HepG2 (cell line): Measurements from ENCODE around the gene PROC. TPM values are rescaled to one million over a fixed set of nuclear protein-coding genes. Genes with fewer than 3 reads are reported as not detected.
A peak's percentile ranks its signal among the peaks of the same experiment; 100 is the strongest.

Source experiments
- ARID4A ChIP-seq: sonication (generic); formaldehyde crosslinking; IDR thresholded peaks from 2 replicates; pipeline ENCODE4 v1.5.0; 2020; ENCODE audit warnings: mild to moderate bottlenecking, missing genetic modification reagents, borderline replicate concordance
- GZF1 ChIP-seq: sonication (generic); formaldehyde crosslinking; IDR thresholded peaks from 2 replicates; pipeline ENCODE4 v1.5.1; 2020; ENCODE audit warnings: mild to moderate bottlenecking, missing genetic modification reagents
- MLX ChIP-seq: IDR thresholded peaks from 2 replicates; pipeline ENCODE4 v1.6.1; 2016
- MZF1 ChIP-seq: sonication (generic); formaldehyde crosslinking; IDR thresholded peaks from 2 replicates; pipeline ENCODE4 v1.8.1; 2023; ENCODE audit warnings: mild to moderate bottlenecking, missing genetic modification reagents, borderline replicate concordance
- SNRNP70 ChIP-seq: fragments of 200-400 bp; formaldehyde crosslinking; IDR thresholded peaks from 2 replicates; pipeline ENCODE4 v1.6.1; 2017; ENCODE audit warnings: mild to moderate bottlenecking, low read depth, low read length, moderate library complexity
- TBX3 ChIP-seq: fragments of 450-650 bp; IDR thresholded peaks from 2 replicates; pipeline ENCODE4 v1.6.1; 2017; ENCODE audit warnings: antibody characterized with exemption, mild to moderate bottlenecking, inconsistent platforms, borderline replicate concordance
- ZBTB10 ChIP-seq: sonication (generic); formaldehyde crosslinking; IDR thresholded peaks from 2 replicates; pipeline ENCODE4 v1.4.0; 2020; ENCODE audit warnings: missing genetic modification reagents, borderline replicate concordance
- ZNF225 ChIP-seq: sonication (generic); formaldehyde crosslinking; IDR thresholded peaks from 2 replicates; pipeline ENCODE4 v1.4.0; 2020; ENCODE audit warnings: mild to moderate bottlenecking, missing genetic modification reagents
- ZNF281 ChIP-seq: sonication (generic); formaldehyde crosslinking; IDR thresholded peaks from 2 replicates; pipeline ENCODE4 v1.4.0; 2020; ENCODE audit warnings: missing genetic modification reagents, borderline replicate concordance
- ZNF746 ChIP-seq: sonication (generic); formaldehyde crosslinking; IDR thresholded peaks from 2 replicates; pipeline ENCODE4 v1.8.0; 2022; ENCODE audit warnings: mild to moderate bottlenecking, missing genetic modification reagents
- ZNF816 ChIP-seq: sonication (generic); formaldehyde crosslinking; IDR thresholded peaks from 2 replicates; pipeline ENCODE4 v1.8.0; 2022; ENCODE audit warnings: missing genetic modification reagents, mild to moderate bottlenecking, borderline replicate concordance
- ZSCAN9 ChIP-seq: IDR thresholded peaks from 2 replicates; pipeline ENCODE4 v1.6.1; 2016; ENCODE audit warnings: borderline replicate concordance
- polyA plus RNA-seq, 8 experiments: library from polyadenylated mRNA; depleted of rRNA in 3 of 8; stranded (reverse) in 7 of 8; unstranded in 1 of 8; fragments of >200 nt; fragmentation: Illumina TruSeq in 4 of 8; extraction: Trizol in 4 of 8; gene quantifications; 2 replicates each; pipeline versions ENCODE4 v1.2.1 to v1.2.3, GENCODE V29; 2011 to 2016; ENCODE audit warnings: low read depth in 4 of 8, missing spikeins in 1 of 8, mixed read lengths in 1 of 8; ENCODE audit not compliant: insufficient read depth in 1 of 8
- total RNA-seq, 5 experiments: library from RNA; depleted of rRNA; stranded (reverse); fragments of >200 nt; fragmentation: Illumina TruSeq; extraction: Trizol; gene quantifications; 2 replicates each; pipeline ENCODE4 v1.2.3, GENCODE V29; 2016; ENCODE audit warnings: low read depth in 1 of 5

The PROC gene
- total and polyA plus RNA-seq, 2 of the 13 experiments (the other 11 are each of a cell fraction or from before 2014, with no cell fraction given), result 134 to 185 TPM

GRCh38 chr2:127386764-127387654 lies 31.2 kb upstream of the PROC start (continued):
- TF ChIP-seq ZBTB10 (CRISPR knock-in tag) (no peak), ARID4A (CRISPR knock-in tag) (peak; percentile 92), SNRNP70 (no peak), ZNF816 (CRISPR knock-in tag) (peak; percentile 80), ZNF746 (CRISPR knock-in tag) (no peak), ZNF281 (no peak), ZSCAN9 (CRISPR knock-in tag) (no peak; the same call in 1 of the 2 replicates), GZF1 (CRISPR knock-in tag) (no peak), MLX (CRISPR knock-in tag) (0 out of 2 replicates have a peak, but pooled peaks have one; percentile 35), TBX3 (no peak), ZNF225 (no peak; the same call in 1 of the 2 replicates), MZF1 (CRISPR knock-in tag) (no peak)
